Activated CD4-positive, alpha-beta T cell treated with anti-CD3 and anti-CD28 coated beads for 36 hours (primary cell): ENCODE results near the gene SOX18. TPM values are rescaled to one million over a fixed set of nuclear protein-coding genes. Genes with fewer than 3 reads are reported as not detected.

Source experiments
- ATAC-seq: fragments of 200-7000 bp; cut with Tn5 transposase; one replicate; pipeline ENCODE4 v1.10.0; 2021; ENCODE audit warnings: mild to moderate bottlenecking, moderate library complexity
- CTCF ChIA-PET: fragments of 350-600 bp; sonication (Branson Sonifier 250); formaldehyde crosslinking; loops from one replicate; lab custom pipeline; 2021; ENCODE audit warnings: antibody characterized with exemption; lab: Charles Lee
- POLR2A ChIA-PET: fragments of 350-600 bp; sonication (Branson Sonifier 250); formaldehyde crosslinking; loops from one replicate; lab custom pipeline; 2021; ENCODE audit warnings: antibody characterized with exemption, inconsistent platforms; lab: Charles Lee
- DNase-seq: peaks from one replicate; pipeline ENCODE4 v3.0.0-alpha.2; 2020
- H3K27ac Mint-ChIP-seq: one replicate; pipeline ENCODE4 v1.8.0; 2021; ENCODE audit warnings: mixed read lengths
- H3K27me3 Mint-ChIP-seq: one replicate; pipeline ENCODE4 v1.8.0; 2021; ENCODE audit warnings: mixed read lengths
- H3K36me3 Mint-ChIP-seq: one replicate; pipeline ENCODE4 v1.8.0; 2021; ENCODE audit warnings: low read depth, mixed read lengths
- H3K4me1 Mint-ChIP-seq: one replicate; pipeline ENCODE4 v1.8.0; 2021; ENCODE audit warnings: mixed read lengths
- H3K4me3 Mint-ChIP-seq: one replicate; pipeline ENCODE4 v1.8.0; 2021; ENCODE audit warnings: mild to moderate bottlenecking, moderate library complexity, mixed read lengths
- H3K9me3 Mint-ChIP-seq: one replicate; pipeline ENCODE4 v1.8.0; 2021; ENCODE audit warnings: low read depth, mixed read lengths
- intact Hi-C, 2 experiments: fragments of 100-400 bp; cut with DNase I in 1 of 2; cut with micrococcal nuclease in 1 of 2; formaldehyde crosslinking; loops; one replicate each; pipeline versions ENCODE4 v1.14.2 to v1.15.1; 2022 to 2024; cut with DNase I, micrococcal nuclease
- total RNA-seq, 2 experiments: library from RNA; stranded (reverse); gene quantifications; one replicate each; pipeline ENCODE4 v1.2.3, GENCODE V29; 2021

SOX18 gene
- total RNA-seq, 2 experiments from 2014 or later, result not detected

DNA sequence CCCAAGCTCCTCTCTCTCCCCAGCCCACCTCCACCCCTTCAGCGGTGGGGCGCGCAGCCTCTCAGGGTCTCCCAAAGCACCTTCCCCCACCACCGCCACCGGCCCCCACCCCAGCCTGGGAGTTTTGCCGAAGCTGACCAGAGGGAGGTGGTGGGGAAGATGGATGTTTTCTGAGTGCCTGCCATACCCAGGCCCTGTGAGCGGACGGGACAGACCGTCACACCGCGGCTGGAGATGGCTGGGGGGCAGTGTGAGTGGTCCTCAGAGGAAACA is 7.7 kb downstream of the SOX18 start:
- ChIA-PET POLR2A (no interaction called here), CTCF (interaction anchor here (1.0 to 1.3 kb wide), 3 partner anchors 16 to 59 kb away, joined by 3 to 4 read pairs (median 4); partner anchors contain the start of gene TCEA2)
- no peak for DNase-seq
- intact Hi-C loops, result loop anchor here in 1 of 2 experiments (1.0 kb wide), 1 partner anchor 14 kb away; no protein-coding TSS in a partner anchor
- Mint-ChIP-seq H3K27me3 (peaks cover 9% of the 10 kb centered on the region), H3K9me3 (no peaks in the 10 kb centered on the region), H3K27ac (peak overlapping the region; percentile 47), H3K4me3 (peak overlapping the region; percentile 71), H3K4me1 (peaks cover 29% of the 10 kb centered on the region), H3K36me3 (no peaks in the 10 kb centered on the region)
- ATAC-seq, result no peak

DNA sequence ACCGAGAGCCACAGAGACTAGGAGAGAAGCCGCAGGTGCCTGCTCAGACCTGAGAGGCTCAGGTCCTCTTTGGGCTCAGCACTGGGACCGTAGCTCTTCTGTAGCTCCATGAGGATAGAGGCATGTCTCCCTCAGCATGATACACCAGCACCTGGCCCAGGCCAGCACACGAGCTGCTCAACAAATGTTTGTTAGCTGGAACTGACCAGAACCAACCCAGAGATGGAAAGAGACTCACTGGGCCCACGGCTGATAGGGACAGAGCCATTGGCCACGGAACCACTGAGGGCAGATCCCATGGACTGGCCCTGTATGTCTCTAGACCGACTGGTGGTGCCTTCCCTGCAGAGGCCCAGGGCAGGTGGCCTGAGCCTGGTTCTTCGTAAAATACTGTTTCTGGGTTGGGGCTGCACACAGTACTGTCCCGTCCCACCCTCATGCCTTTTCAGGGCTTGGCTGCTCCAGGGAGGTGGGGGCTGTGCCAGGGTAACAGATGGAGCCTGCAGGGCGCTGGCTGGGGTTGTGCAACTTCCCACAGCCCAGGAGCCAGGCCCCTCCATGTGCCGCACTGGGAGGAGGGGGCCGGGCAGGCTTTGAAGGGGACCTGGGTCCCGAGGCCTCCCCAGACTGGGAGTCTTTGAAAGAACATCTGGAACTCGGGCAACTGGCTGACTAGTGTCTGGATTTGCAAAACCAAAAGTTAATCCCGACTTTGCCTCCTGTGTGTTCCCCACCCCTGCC is 8.2 kb downstream of the SOX18 start:
- ChIA-PET CTCF (interaction anchor here (1.0 to 2.5 kb wide), 8 partner anchors 10 to 78 kb away, joined by 3 to 13 read pairs (median 4); partner anchors contain the start of gene TCEA2), POLR2A (no interaction called here)
- H3K27ac Mint-ChIP-seq, result peak overlapping the region; percentile 47
- H3K27me3 Mint-ChIP-seq, result peaks cover 5% of the 10 kb centered on the region
- ATAC-seq, result no peak
- no peaks in the 10 kb centered on the region for H3K9me3 Mint-ChIP-seq
- H3K36me3 Mint-ChIP-seq, result no peaks in the 10 kb centered on the region
- no peak for DNase-seq
- peaks cover 31% of the 10 kb centered on the region for H3K4me1 Mint-ChIP-seq
- intact Hi-C loops, result loop anchor here in 1 of 2 experiments (1.0 kb wide), 1 partner anchor 14 kb away; no protein-coding TSS in a partner anchor
- H3K4me3 Mint-ChIP-seq, result peak overlapping the region; percentile 71

GRCh38 chr20:64040231-64041039 is 9.0 kb downstream of the SOX18 start:
- ChIA-PET CTCF (interaction anchor here (0.8 to 2.9 kb wide), 11 partner anchors 11 to 81 kb away, joined by 3 to 32 read pairs (median 5); partner anchors contain the start of genes PRPF6 and SAMD10), POLR2A (no interaction called here)
- DNase-seq (no peak), ATAC-seq (no peak)
- no peak overlapping the region for H3K27ac Mint-ChIP-seq
- peaks cover 33% of the 10 kb centered on the region for H3K4me1 Mint-ChIP-seq
- peaks cover 2% of the 10 kb centered on the region for H3K27me3 Mint-ChIP-seq
- H3K9me3 Mint-ChIP-seq, result no peaks in the 10 kb centered on the region
- H3K4me3 Mint-ChIP-seq, result peak overlapping the region; percentile 61
- intact Hi-C loops, result loop anchor here in 1 of 2 experiments (1.0 kb wide), 1 partner anchor 15 kb away; no protein-coding TSS in a partner anchor
- H3K36me3 Mint-ChIP-seq, result peaks cover under 1% of the 10 kb centered on the region

DNA sequence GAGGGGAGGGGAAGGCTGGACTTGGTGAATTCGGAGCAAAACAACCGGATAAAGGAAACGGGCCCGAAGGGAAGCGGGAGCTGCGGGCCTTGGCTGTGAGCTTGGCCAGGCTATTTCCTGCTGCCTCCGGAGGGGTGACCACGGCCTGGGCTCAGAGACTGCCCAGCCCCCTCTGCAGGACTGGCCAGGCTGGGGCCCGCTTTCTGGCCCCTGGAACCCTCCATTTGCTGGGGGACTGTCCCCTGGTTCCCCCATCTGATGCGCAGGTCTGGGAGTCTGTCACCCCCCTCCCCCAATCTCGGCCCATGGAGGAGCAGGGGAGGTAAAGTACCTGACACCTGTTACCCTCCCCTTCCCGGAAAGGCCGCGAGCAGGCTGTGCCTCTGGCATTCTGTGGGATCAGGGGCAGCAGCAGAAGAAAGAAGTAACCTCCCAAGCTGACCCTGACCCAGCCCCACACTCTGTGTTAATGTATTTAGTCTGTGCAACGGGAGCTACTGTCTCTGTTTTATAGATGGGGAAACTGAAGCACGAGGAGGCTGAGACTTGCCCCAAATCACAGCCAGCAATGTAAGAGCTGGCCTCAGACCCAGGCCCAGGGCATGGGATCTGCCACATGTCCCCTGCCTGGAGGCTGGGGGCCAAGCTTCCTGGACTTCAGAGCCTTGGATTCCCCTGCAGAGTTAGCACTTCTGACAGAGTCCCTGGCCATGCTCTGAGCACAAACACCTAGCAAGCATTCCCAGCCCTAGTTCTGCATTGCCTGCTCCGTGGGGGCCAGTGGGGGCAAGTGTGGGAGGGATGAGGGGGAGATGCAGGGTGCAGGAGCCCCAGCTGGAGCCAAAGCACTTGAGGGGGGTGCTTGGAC is 9.9 kb downstream of the SOX18 start:
- POLR2A ChIA-PET, result interaction anchor here (1.0 to 1.3 kb wide), 2 partner anchors 18 to 59 kb away, joined by 3 to 6 read pairs; partner anchors contain the start of gene PRPF6
- peaks cover 2% of the 10 kb centered on the region for H3K27me3 Mint-ChIP-seq
- peak overlapping the region; percentile 61 for H3K4me3 Mint-ChIP-seq
- DNase-seq (no peak), ATAC-seq (no peak)
- CTCF ChIA-PET, result interaction anchor here (0.6 to 2.9 kb wide), 21 partner anchors 12 to 1274 kb away, joined by 3 to 32 read pairs (median 4); partner anchors contain the start of genes OPRL1, PRPF6, RGS19 and SAMD10
- H3K9me3 Mint-ChIP-seq, result no peaks in the 10 kb centered on the region
- H3K27ac Mint-ChIP-seq, result peak overlapping the region; percentile 60
- intact Hi-C loops, result loop anchor here (1.0 to 5.0 kb wide), 8 partner anchors 18 to 501 kb away; partner anchors contain the start of genes GMEB2 (in 1 of the 2), LIME1 (in 1 of the 2), PRPF6 (in 1 of the 2) and RGS19 (in 1 of the 2)
- peaks cover 42% of the 10 kb centered on the region for H3K4me1 Mint-ChIP-seq
- peaks cover 5% of the 10 kb centered on the region for H3K36me3 Mint-ChIP-seq

- ATAC-seq (peak; percentile 70), DNase-seq (peak; percentile 89)
- Mint-ChIP-seq H3K27ac (no peak overlapping the region), H3K9me3 (no peaks in the 10 kb centered on the region), H3K4me3 (peak overlapping the region; percentile 61), H3K27me3 (peaks cover 2% of the 10 kb centered on the region), H3K4me1 (peaks cover 48% of the 10 kb centered on the region), H3K36me3 (peaks cover 8% of the 10 kb centered on the region)
- ChIA-PET POLR2A (interaction anchor here (0.9 to 1.3 kb wide), 3 partner anchors 19 to 331 kb away, joined by 3 to 6 read pairs (median 3); partner anchors contain the start of genes ARFRP1, PRPF6 and ZGPAT), CTCF (interaction anchor here (0.6 to 2.9 kb wide), 29 partner anchors 11 to 1274 kb away, joined by 3 to 32 read pairs (median 4); partner anchors contain the start of genes OPRL1, PRPF6, RGS19 and SAMD10)
- intact Hi-C loops, result loop anchor here (1.0 to 5.0 kb wide), 9 partner anchors 19 to 500 kb away; partner anchors contain the start of genes PRPF6 (in 2 of the 2), GMEB2 (in 1 of the 2), LIME1 (in 1 of the 2) and RGS19 (in 1 of the 2)
Observed at GRCh38 chr20:64038565-64039292, 10.7 kb downstream of the SOX18 start.

DNA sequence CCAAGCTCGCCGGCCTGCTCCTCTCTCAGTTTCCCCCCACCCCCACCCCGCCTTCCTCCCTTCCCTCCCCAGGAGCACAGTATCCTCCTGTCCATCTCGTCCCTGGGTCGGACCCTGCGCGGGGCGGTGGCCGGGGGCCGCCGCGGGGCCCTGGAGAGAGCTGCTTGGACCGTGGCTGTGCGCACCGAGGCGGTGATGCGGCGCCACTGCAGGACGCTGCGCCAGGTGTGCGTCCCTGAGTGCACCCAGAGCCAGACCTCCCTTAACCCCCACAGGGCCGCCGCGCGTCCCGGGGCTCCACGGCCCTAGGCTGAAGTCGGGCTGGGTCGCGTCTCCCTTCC is 11.2 kb downstream of the SOX18 start:
- Mint-ChIP-seq H3K27me3 (peaks cover 2% of the 10 kb centered on the region), H3K4me1 (peaks cover 49% of the 10 kb centered on the region), H3K4me3 (peak overlapping the region; percentile 61), H3K9me3 (no peaks in the 10 kb centered on the region), H3K36me3 (peaks cover 10% of the 10 kb centered on the region), H3K27ac (no peak overlapping the region)
- CTCF ChIA-PET, result interaction anchor here (0.6 to 2.9 kb wide), 20 partner anchors 11 to 501 kb away, joined by 3 to 32 read pairs (median 4); partner anchors contain the start of genes OPRL1, PRPF6, RGS19 and SAMD10
- DNase-seq (no peak), ATAC-seq (peak; percentile 14)
- intact Hi-C loops, result loop anchor here (1.0 to 5.0 kb wide), 6 partner anchors 41 to 411 kb away; partner anchors contain the start of genes PRPF6 (in 2 of the 2), GMEB2 (in 1 of the 2), LIME1 (in 1 of the 2) and RGS19 (in 1 of the 2)
- POLR2A ChIA-PET, result interaction anchor here (0.9 to 1.3 kb wide), 2 partner anchors 58 to 331 kb away, joined by 3 to 6 read pairs; partner anchors contain the start of genes ARFRP1, PRPF6 and ZGPAT

- no peak overlapping the region for H3K27ac Mint-ChIP-seq
- DNase-seq (peak; percentile 48), ATAC-seq (no peak)
- H3K36me3 Mint-ChIP-seq, result peaks cover 10% of the 10 kb centered on the region
- H3K4me1 Mint-ChIP-seq, result peaks cover 49% of the 10 kb centered on the region
- ChIA-PET POLR2A (interaction anchor here (0.9 to 1.3 kb wide), 2 partner anchors 57 to 330 kb away, joined by 3 to 6 read pairs; partner anchors contain the start of genes ARFRP1, PRPF6 and ZGPAT), CTCF (interaction anchor here (0.6 to 2.9 kb wide), 17 partner anchors 10 to 500 kb away, joined by 3 to 32 read pairs (median 3); partner anchors contain the start of genes PRPF6, SAMD10 and TCEA2)
- H3K4me3 Mint-ChIP-seq, result peak overlapping the region; percentile 7
- peaks cover 2% of the 10 kb centered on the region for H3K27me3 Mint-ChIP-seq
- intact Hi-C loops, result loop anchor here (1.0 to 5.0 kb wide), 6 partner anchors 41 to 411 kb away; partner anchors contain the start of genes PRPF6 (in 2 of the 2), GMEB2 (in 1 of the 2), LIME1 (in 1 of the 2) and RGS19 (in 1 of the 2)
- H3K9me3 Mint-ChIP-seq, result no peaks in the 10 kb centered on the region
Observed at GRCh38 chr20:64037498-64038213, 11.8 kb downstream of the SOX18 start.

DNA sequence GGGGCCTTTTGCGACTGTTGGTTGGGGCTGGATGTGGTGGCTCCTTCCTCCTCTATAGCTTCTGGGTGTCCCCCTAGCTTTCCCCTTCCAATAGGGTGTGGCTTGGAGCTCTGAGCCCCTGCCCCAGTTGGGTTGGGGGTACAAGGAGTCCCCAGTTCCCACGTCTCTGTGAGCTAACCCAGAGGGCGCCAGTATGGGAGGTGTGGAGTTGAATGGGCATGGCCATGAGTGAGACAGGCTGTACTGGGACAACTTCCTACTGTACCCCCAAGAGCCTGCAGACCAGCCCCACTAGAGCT is 12.3 kb downstream of the SOX18 start:
- Mint-ChIP-seq H3K4me1 (peaks cover 49% of the 10 kb centered on the region), H3K9me3 (no peaks in the 10 kb centered on the region), H3K27me3 (peaks cover 2% of the 10 kb centered on the region), H3K36me3 (peaks cover 14% of the 10 kb centered on the region), H3K4me3 (no peak overlapping the region), H3K27ac (no peak overlapping the region)
- ChIA-PET CTCF (interaction anchor here (0.6 to 0.7 kb wide), 3 partner anchors 65 to 219 kb away, joined by 3 read pairs; no protein-coding TSS in a partner anchor), POLR2A (no interaction called here)
- intact Hi-C loops, result loop anchor here in 1 of 2 experiments (5.0 kb wide), 1 partner anchor 300 kb away; the partner anchor contains the start of genes LIME1 and SLC2A4RG
- no peak for DNase-seq
- no peak for ATAC-seq
